ENCODE results near the gene C16orf54. TPM values are rescaled to one million over a fixed set of nuclear protein-coding genes. Genes with fewer than 3 reads are reported as not detected.
"Not testable (repeated sequence)": the region's sequence is repeated elsewhere in the genome, so short reads cannot be mapped to it uniquely, and the experiment has no call there.

C16orf54 gene
- total RNA-seq, 3 donors from 2014 or later (not counting 1 experiment from before 2014, with no cell fraction given) = 100.0 to 172 (median 146) TPM

GRCh38 chr16:29696881-29697331 lies 48.9 kb downstream of the C16orf54 start:
- no peak for TF ChIP-seq CTCF (IDR thresholded peaks at IDR 0.05)
- no peak overlapping the region for H3K4me3 ChIP-seq (ENCODE audit: low read length)
- Mint-ChIP-seq H3K9me3 (no peaks in the 10 kb centered on the region), H3K4me3 (no peak overlapping the region), H3K36me3 (no peaks in the 10 kb centered on the region), H3K4me1 (peaks cover 14 to 21% of the 10 kb centered on the region in 2 donors), H3K27ac (no peak overlapping the region), H3K27me3 (ENCODE audit: low read depth in 2 of 2) (peaks cover 0 to 3% of the 10 kb centered on the region in 2 donors)
- H3K36me3 ChIP-seq (ENCODE audit: control insufficient read depth, insufficient read depth, low read length) = no peaks in the 10 kb centered on the region
- ATAC-seq = no peak
- 95% methylated on average over 21 of the region's 21 CpGs for WGBS (ENCODE audit: insufficient coverage)
- no peaks in the 10 kb centered on the region for H3K9me3 ChIP-seq (ENCODE audit: control insufficient read depth, insufficient read depth, low read length)
- DNase-seq = no peak
- H3K27ac ChIP-seq (ENCODE audit: low read length) = no peak overlapping the region
- intact Hi-C loops (cut with micrococcal nuclease) = no loop called here
- H3K4me1 ChIP-seq (ENCODE audit: control insufficient read depth, insufficient read depth, low read length) = peaks cover 17% of the 10 kb centered on the region
- no peaks in the 10 kb centered on the region for H3K27me3 ChIP-seq (ENCODE audit: control insufficient read depth, insufficient read depth, low read length)

DNA sequence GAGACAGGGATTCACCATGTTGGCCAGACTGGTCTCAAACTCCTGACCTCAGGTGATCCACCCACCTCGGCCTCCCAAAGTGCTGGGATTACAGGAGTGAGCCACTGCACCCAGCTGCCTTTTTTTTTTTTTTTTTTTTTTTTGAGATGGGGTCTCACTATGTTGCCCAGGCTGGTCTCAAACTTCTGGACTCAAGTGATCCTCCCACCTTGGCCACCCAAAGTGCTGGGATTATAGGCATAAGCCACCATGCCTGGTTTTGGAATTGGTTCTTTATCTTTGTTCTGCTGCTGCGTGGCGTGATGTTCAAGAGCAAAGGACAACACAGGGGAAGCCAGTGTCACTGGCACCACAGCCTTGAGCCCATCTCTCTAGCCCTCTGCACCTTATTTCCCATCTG lies 50.1 kb downstream of the C16orf54 start:
- H3K4me3 Mint-ChIP-seq; H3K36me3 Mint-ChIP-seq; H3K9me3 Mint-ChIP-seq; H3K9me3 ChIP-seq (ENCODE audit: control insufficient read depth, insufficient read depth, low read length); H3K27ac ChIP-seq (ENCODE audit: low read length); H3K27me3 ChIP-seq (ENCODE audit: control insufficient read depth, insufficient read depth, low read length); H3K4me3 ChIP-seq (ENCODE audit: low read length); H3K36me3 ChIP-seq (ENCODE audit: control insufficient read depth, insufficient read depth, low read length); DNase-seq; ATAC-seq; H3K27me3 Mint-ChIP-seq (ENCODE audit: low read depth in 2 of 2); H3K27ac Mint-ChIP-seq; intact Hi-C loops (cut with micrococcal nuclease); H3K4me1 ChIP-seq (ENCODE audit: control insufficient read depth, insufficient read depth, low read length): not testable (repeated sequence)
- H3K4me1 Mint-ChIP-seq = peaks cover 8 to 14% of the 10 kb centered on the region in 2 donors
- WGBS (ENCODE audit: insufficient coverage) = 94% methylated on average over 3 of the region's 3 CpGs

DNA sequence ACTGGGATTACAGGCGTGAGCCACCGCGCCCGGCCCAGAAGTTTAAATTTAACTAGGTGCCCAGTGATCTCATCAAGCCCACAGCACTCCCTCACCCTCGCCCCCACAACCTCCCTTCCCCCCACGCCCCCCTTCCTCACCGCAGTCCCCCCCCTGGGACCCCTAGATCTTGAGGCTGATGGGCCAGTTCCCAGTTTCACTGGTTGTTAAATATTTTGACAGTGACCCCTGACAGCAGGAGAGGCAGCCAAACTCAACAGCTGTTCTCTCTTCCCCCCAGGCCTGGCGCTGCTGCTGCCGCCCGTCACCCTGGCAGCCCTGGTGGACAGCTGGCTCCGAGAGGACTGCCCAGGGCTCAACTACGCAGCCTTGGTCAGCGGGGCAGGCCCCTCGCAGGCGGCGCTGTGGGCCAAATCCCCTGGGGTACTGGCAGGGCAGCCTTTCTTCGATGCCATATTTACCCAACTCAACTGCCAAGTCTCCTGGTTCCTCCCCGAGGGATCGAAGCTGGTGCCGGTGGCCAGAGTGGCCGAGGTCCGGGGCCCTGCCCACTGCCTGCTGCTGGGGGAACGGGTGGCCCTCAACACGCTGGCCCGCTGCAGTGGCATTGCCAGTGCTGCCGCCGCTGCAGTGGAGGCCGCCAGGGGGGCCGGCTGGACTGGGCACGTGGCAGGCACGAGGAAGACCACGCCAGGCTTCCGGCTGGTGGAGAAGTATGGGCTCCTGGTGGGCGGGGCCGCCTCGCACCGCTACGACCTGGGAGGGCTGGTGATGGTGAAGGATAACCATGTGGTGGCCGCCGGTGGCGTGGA lies 51.2 kb downstream of the C16orf54 start:
- ATAC-seq (no peak), DNase-seq (no peak)

GRCh38 chr16:29692606-29693005 lies 53.2 kb downstream of the C16orf54 start:
- H3K27me3 Mint-ChIP-seq (ENCODE audit: low read depth in 2 of 2); H3K4me3 ChIP-seq (ENCODE audit: low read length); H3K9me3 ChIP-seq (ENCODE audit: control insufficient read depth, insufficient read depth, low read length); H3K27ac ChIP-seq (ENCODE audit: low read length); H3K27ac Mint-ChIP-seq; H3K9me3 Mint-ChIP-seq; H3K27me3 ChIP-seq (ENCODE audit: control insufficient read depth, insufficient read depth, low read length); H3K4me1 Mint-ChIP-seq; H3K36me3 ChIP-seq (ENCODE audit: control insufficient read depth, insufficient read depth, low read length); H3K4me3 Mint-ChIP-seq; DNase-seq; H3K36me3 Mint-ChIP-seq; ATAC-seq: not testable (repeated sequence)
- intact Hi-C loops (cut with micrococcal nuclease) = loop anchor here (1.0 to 2.0 kb wide), 2 partner anchors 156 to 329 kb away; no protein-coding TSS in a partner anchor
- 96% methylated on average over 26 of the region's 26 CpGs for WGBS (ENCODE audit: insufficient coverage)
- peaks cover 11% of the 10 kb centered on the region for H3K4me1 ChIP-seq (ENCODE audit: control insufficient read depth, insufficient read depth, low read length)

More for the DNA sequence above, 51.2 kb downstream of the C16orf54 start:
- WGBS (ENCODE audit: insufficient coverage) = 88% methylated on average over 39 of the region's 41 CpGs
- Histone ChIP-seq H3K27me3 (ENCODE audit: control insufficient read depth, insufficient read depth, low read length) (no peaks in the 10 kb centered on the region), H3K27ac (ENCODE audit: low read length) (no peak overlapping the region), H3K9me3 (ENCODE audit: control insufficient read depth, insufficient read depth, low read length) (no peaks in the 10 kb centered on the region), H3K36me3 (ENCODE audit: control insufficient read depth, insufficient read depth, low read length) (no peaks in the 10 kb centered on the region), H3K4me1 (ENCODE audit: control insufficient read depth, insufficient read depth, low read length) (peaks cover 8% of the 10 kb centered on the region), H3K4me3 (ENCODE audit: low read length) (no peak overlapping the region)
- peaks cover 0 to 3% of the 10 kb centered on the region in 2 donors for H3K27me3 Mint-ChIP-seq (ENCODE audit: low read depth in 2 of 2)
- intact Hi-C loops (cut with micrococcal nuclease) = no loop called here
- H3K36me3 Mint-ChIP-seq = no peaks in the 10 kb centered on the region
- H3K4me3 Mint-ChIP-seq = no peak overlapping the region
- no peak for TF ChIP-seq CTCF (IDR thresholded peaks at IDR 0.05)
- H3K27ac Mint-ChIP-seq = no peak overlapping the region
- H3K4me1 Mint-ChIP-seq = peaks cover 4 to 15% of the 10 kb centered on the region in 2 donors
- H3K9me3 Mint-ChIP-seq = no peaks in the 10 kb centered on the region

Other genes starting within 250 kb of the C16orf54 start
- 100 to 1,000 TPM; 123 to 241 (median 208) TPM for gene NPIPB12, start 239.6 kb downstream of the C16orf54 start, total RNA-seq
- gene SPN, start 82.7 kb downstream of the C16orf54 start, total RNA-seq = 100 to 1,000 TPM; 373 to 439 (median 435) TPM
- gene QPRT, start 66.8 kb downstream of the C16orf54 start, total RNA-seq = 1 to 10 TPM; 2.5 to 6.3 (median 4.7) TPM
- not detected for gene ZG16, start 32.3 kb upstream of the C16orf54 start, total RNA-seq
- 10 to 100 TPM; 73.4 to 96.0 (median 86.5) TPM for gene KIF22, start 44.8 kb upstream of the C16orf54 start, total RNA-seq
- 100 to 1,000 TPM; 234 to 265 (median 252) TPM for gene MAZ, start 60.5 kb upstream of the C16orf54 start, total RNA-seq
- gene PRRT2, start 66.2 kb upstream of the C16orf54 start, total RNA-seq = 1 to 10 TPM in 1 of 3 donors, under 1 TPM in 2; 0.70 to 1.4 (median 0.91) TPM
- gene PAGR1, start 70.2 kb upstream of the C16orf54 start, total RNA-seq = 10 to 100 TPM in 2 of 3 donors, 1 to 10 TPM in 1; 8.9 to 16.2 (median 13.4) TPM
- gene MVP, start 74.5 kb upstream of the C16orf54 start, total RNA-seq = 100 to 1,000 TPM; 154 to 168 (median 163) TPM
- 10 to 100 TPM; 42.3 to 66.9 (median 53.0) TPM for gene CDIPT, start 117.2 kb upstream of the C16orf54 start, total RNA-seq
- gene SEZ6L2, start 153.6 kb upstream of the C16orf54 start, total RNA-seq = under 1 TPM in 1 of 3 donors, not detected in 2; 0.14 TPM
- gene ASPHD1, start 154.5 kb upstream of the C16orf54 start, total RNA-seq = not detected
- gene KCTD13, start 180.2 kb upstream of the C16orf54 start, total RNA-seq = 10 to 100 TPM; 36.1 to 54.0 (median 51.7) TPM
- gene TMEM219, start 216.1 kb upstream of the C16orf54 start, total RNA-seq = 10 to 100 TPM; 50.2 to 69.5 (median 50.8) TPM
- gene TAOK2, start 227.9 kb upstream of the C16orf54 start, total RNA-seq = 10 to 100 TPM; 35.3 to 42.8 (median 41.5) TPM
- gene HIRIP3, start 249.6 kb upstream of the C16orf54 start, total RNA-seq = 10 to 100 TPM; 11.1 to 13.4 (median 12.7) TPM